Right lobe of liver (tissue), 4 donors: ENCODE data around the gene OR2T4.

Experiments used
- CTCF ChIP-seq, 4 donors: fragments of 200-600 bp in 3 of 4; fragments of 450-650 bp in 1 of 4; IDR thresholded peaks; one replicate each; pipeline versions ENCODE4 v1.5.1 to v1.8.0; 2016 to 2022; ENCODE audit warnings: antibody characterized with exemption in 4 of 4, mild to moderate bottlenecking in 2 of 4
- POLR2A ChIP-seq: fragments of 450-650 bp; IDR thresholded peaks from one replicate; pipeline ENCODE4 v1.6.1; 2017; ENCODE audit warnings: antibody characterized with exemption, mild to moderate bottlenecking
- donor health status: DM: no; HTN: no; CAD: no.
- donor health status: DM: no; HTN: no; CAD: no.
- donor health status: DM: no; HTN: yes; CAD: no.

- TF ChIP-seq CTCF (IDR thresholded peaks at IDR 0.05) (no peak), POLR2A (no peak)
These were observed 41.3 kb downstream of the OR2T4 start, which contains the start of gene OR2T1 for GRCh38 chr1:248402748-248403147.
